Prostate gland (tissue), 2 donors: ENCODE measurements around the gene ACSL1. TPM values are rescaled to one million over a fixed set of nuclear protein-coding genes. Genes with fewer than 3 reads are reported as not detected.
A peak's percentile ranks its signal among the peaks of the same experiment; 100 is the strongest.

ENCODE experiments used
- DNase-seq: peaks from one replicate; pipeline ENCODE4 v3.0.0-alpha.2; 2019; ENCODE audit warnings: low spot score
- H3K27ac ChIP-seq, 2 donors: fragments of 200-600 bp; sonication (generic); 2 replicates each; pipeline ENCODE4 v1.5.1; 2017 to 2019
- H3K27me3 ChIP-seq: fragments of 200-600 bp; sonication (generic); replicated peaks from 2 replicates; pipeline ENCODE4 v1.5.1; 2019; ENCODE audit not compliant: insufficient read depth
- H3K36me3 ChIP-seq, 2 donors: fragments of 200-600 bp; sonication (generic); 1 replicate in 1 of 2; 2 replicates in 1 of 2; pipeline versions ENCODE4 v1.5.1 to v1.8.1; 2017 to 2019
- H3K4me1 ChIP-seq: fragments of 200-600 bp; sonication (generic); replicated peaks from 2 replicates; pipeline ENCODE4 v1.5.1; 2019
- H3K4me3 ChIP-seq, 2 donors: fragments of 200-600 bp; sonication (generic); 2 replicates each; pipeline ENCODE4 v1.5.1; 2017 to 2019
- H3K9me3 ChIP-seq: fragments of 200-600 bp; sonication (generic); 2 replicates; pipeline ENCODE4 v1.5.1; 2017
- CTCF ChIP-seq, 4 experiments: fragments of 200-600 bp in 2 of 4; fragments of 450-650 bp in 2 of 4; sonication (generic) in 2 of 4; IDR thresholded peaks; 1 replicate in 3 of 4; 2 replicates in 1 of 4; pipeline ENCODE4 v1.5.1; 2016 to 2019; ENCODE audit warnings: antibody characterized with exemption in 4 of 4, mild to moderate bottlenecking in 2 of 4, moderate library complexity in 2 of 4
- POLR2A ChIP-seq: fragments of 450-650 bp; IDR thresholded peaks from one replicate; pipeline ENCODE4 v1.6.1; 2016; ENCODE audit warnings: antibody characterized with exemption, mild to moderate bottlenecking
- POLR2AphosphoS5 ChIP-seq: sonication (generic); formaldehyde crosslinking; IDR thresholded peaks from one replicate; pipeline ENCODE4 v1.6.1; 2017; ENCODE audit warnings: antibody characterized with exemption
- WGBS: methylation state at CpG from one replicate; pipeline ENCODE4 v1.1.5; 2018; 5-methylcytosine and 5-hydroxymethylcytosine counted together
- intact Hi-C: fragments of 100-400 bp; cut with DNase I; formaldehyde crosslinking; loops from one replicate; pipeline ENCODE4 v1.14.2; 2022
- total RNA-seq, 2 donors: library from RNA; depleted of rRNA; stranded (reverse); fragments of >200 nt; gene quantifications; one replicate each; pipeline ENCODE4 v1.1.0, GENCODE V29; 2016

ACSL1 gene
- total RNA-seq, 2 donors from 2014 or later, result 71.7 to 157 TPM

- no peaks in the 10 kb centered on the region for H3K27me3 ChIP-seq
- 85% methylated on average over 10 of the region's 10 CpGs for WGBS
- H3K4me1 ChIP-seq, result no peaks in the 10 kb centered on the region
- H3K36me3 ChIP-seq, result no peaks in the 10 kb centered on the region
- no peaks in the 10 kb centered on the region for H3K9me3 ChIP-seq
- no peak for TF ChIP-seq POLR2AphosphoS5
- no peak for TF ChIP-seq CTCF (IDR thresholded peaks at IDR 0.05)
- no peak overlapping the region for H3K27ac ChIP-seq
- no peak for DNase-seq
- intact Hi-C loops, result no loop called here
- no peak overlapping the region for H3K4me3 ChIP-seq
Measured at GRCh38 chr4:184833046-184833838, 7.5 kb upstream of the ACSL1 start.

- no peaks in the 10 kb centered on the region for H3K27me3 ChIP-seq
- H3K27ac ChIP-seq, result no peak overlapping the region
- peaks cover 2% of the 10 kb centered on the region for H3K4me1 ChIP-seq
- 80% methylated on average over 5 of the region's 5 CpGs for WGBS
- H3K36me3 ChIP-seq, result no peaks in the 10 kb centered on the region
- no peak for DNase-seq
- no peaks in the 10 kb centered on the region for H3K9me3 ChIP-seq
- TF ChIP-seq POLR2AphosphoS5 (no peak), POLR2A (no peak), CTCF (IDR thresholded peaks at IDR 0.05) (no peak)
- intact Hi-C loops, result no loop called here
- no peak overlapping the region for H3K4me3 ChIP-seq
Measured at GRCh38 chr4:184831153-184831552, 5.4 kb upstream of the ACSL1 start.

GRCh38 chr4:184826691-184827270 lies 1.0 kb upstream of the ACSL1 start:
- Histone ChIP-seq H3K36me3 (no peaks in the 10 kb centered on the region), H3K4me3 (peak overlapping the region; percentile 60 to 95), H3K27me3 (no peaks in the 10 kb centered on the region), H3K27ac (peak overlapping the region; percentile 93 to 94), H3K4me1 (peaks cover 2% of the 10 kb centered on the region), H3K9me3 (no peaks in the 10 kb centered on the region)
- WGBS, result 54% methylated on average over 13 of the region's 15 CpGs
- DNase-seq, result no peak
- no peak for TF ChIP-seq POLR2A
- no peak for TF ChIP-seq POLR2AphosphoS5
- TF ChIP-seq CTCF (IDR thresholded peaks at IDR 0.05), result no peak
- intact Hi-C loops, result loop anchor here (5.0 to 10.0 kb wide), 2 partner anchors 79 to 928 kb away; no protein-coding TSS in a partner anchor

GRCh38 chr4:184825141-184825895 lies 450 bp downstream of the ACSL1 start:
- no peak for DNase-seq
- H3K9me3 ChIP-seq, result no peaks in the 10 kb centered on the region
- peaks cover 2% of the 10 kb centered on the region for H3K4me1 ChIP-seq
- TF ChIP-seq POLR2A, result no peak
- TF ChIP-seq POLR2AphosphoS5, result peak; percentile 22
- TF ChIP-seq CTCF (IDR thresholded peaks at IDR 0.05), result peak in 1 of 4 experiments; percentile 14
- H3K27me3 ChIP-seq, result no peaks in the 10 kb centered on the region
- H3K27ac ChIP-seq, result peak overlapping the region; percentile 82 to 94
- 1% methylated on average over 54 of the region's 92 CpGs for WGBS
- H3K36me3 ChIP-seq, result no peaks in the 10 kb centered on the region
- intact Hi-C loops, result loop anchor here (5.0 to 10.0 kb wide), 2 partner anchors 78 to 929 kb away; no protein-coding TSS in a partner anchor
- peak overlapping the region; percentile 60 to 95 for H3K4me3 ChIP-seq
